Stomach (tissue), 4 donors: Measurements from ENCODE around the gene ERBB4.

Source experiments
- CTCF ChIP-seq, 7 experiments: fragments of 450-650 bp in 4 of 7; fragments of 200-600 bp in 3 of 7; sonication (generic) in 3 of 7; IDR thresholded peaks; one replicate each; pipeline ENCODE4 v1.5.1; 2016 to 2019; ENCODE audit warnings: antibody characterized with exemption in 7 of 7, control low read depth in 2 of 7, mild to moderate bottlenecking in 1 of 7
- EP300 ChIP-seq: sonication (generic); formaldehyde crosslinking; IDR thresholded peaks from one replicate; pipeline ENCODE4 v1.6.1; 2017; ENCODE audit warnings: antibody characterized with exemption
- POLR2A ChIP-seq, 4 donors: fragments of 450-650 bp; IDR thresholded peaks; one replicate each; pipeline ENCODE4 v1.6.1; 2016; ENCODE audit warnings: antibody characterized with exemption in 4 of 4, control low read depth in 2 of 4, mild to moderate bottlenecking in 1 of 4, moderate library complexity in 1 of 4

- TF ChIP-seq CTCF (IDR thresholded peaks at IDR 0.05), result no peak
- TF ChIP-seq EP300, result no peak
- no peak for TF ChIP-seq POLR2A (IDR thresholded peaks at IDR 0.05)
Measured at GRCh38 chr2:212531499-212531898, 7.1 kb downstream of the ERBB4 start.
